OCI-LY1 (cell line): Measurements from ENCODE around the gene SORL1-AS1.

Experiments
- H2AFZ ChIP-seq: fragments of 200-600 bp; sonication (generic), shearing (Covaris generic); 2 replicates; pipeline ENCODE4 v1.6.0; 2014; ENCODE audit warnings: antibody characterized with exemption, mild to moderate bottlenecking, low read length
- H3F3A ChIP-seq: fragments of 200-600 bp; sonication (generic), shearing (Covaris generic); 2 replicates; pipeline ENCODE4 v1.6.0; 2014; ENCODE audit warnings: mild to moderate bottlenecking, antibody characterized with exemption, low read length, moderate library complexity; ENCODE audit not compliant: insufficient read depth
- H3K27ac ChIP-seq: fragments of 200-600 bp; sonication (generic); 2 replicates; pipeline ENCODE4 v1.5.1; 2014; ENCODE audit warnings: low read length, mixed run types, mild to moderate bottlenecking, low read depth; ENCODE audit not compliant: poor library complexity, severe bottlenecking
- H3K27me3 ChIP-seq: fragments of 200-600 bp; sonication (generic); 2 replicates; pipeline ENCODE4 v1.6.0; 2014; ENCODE audit warnings: antibody characterized with exemption, mild to moderate bottlenecking, low read length, moderate library complexity; ENCODE audit not compliant: insufficient read depth
- H3K36me3 ChIP-seq: fragments of 200-600 bp; sonication (generic); 2 replicates; pipeline ENCODE4 v1.6.1; 2014; ENCODE audit warnings: mild to moderate bottlenecking, antibody characterized with exemption, low read length, moderate library complexity, mixed read lengths; ENCODE audit not compliant: insufficient read depth
- H3K4me1 ChIP-seq: fragments of 200-600 bp; sonication (generic); 2 replicates; pipeline ENCODE4 v1.5.1; 2014; ENCODE audit warnings: mild to moderate bottlenecking, low read length, moderate library complexity; ENCODE audit not compliant: insufficient read depth, severe bottlenecking
- H3K4me2 ChIP-seq: fragments of 200-600 bp; sonication (generic), shearing (Covaris generic); 2 replicates; pipeline ENCODE4 v1.6.1; 2014; ENCODE audit warnings: low read length
- H3K4me3 ChIP-seq: fragments of 200-600 bp; sonication (generic); 2 replicates; pipeline ENCODE4 v1.5.1; 2014; ENCODE audit warnings: low read length, low read depth, mild to moderate bottlenecking, mixed read lengths; ENCODE audit not compliant: poor library complexity, severe bottlenecking
- H3K79me2 ChIP-seq: fragments of 200-600 bp; shearing (Covaris generic); 2 replicates; pipeline ENCODE4 v1.6.1; 2016; ENCODE audit warnings: mixed run types, low read length, mixed read lengths; ENCODE audit not compliant: insufficient read depth
- H3K9ac ChIP-seq: fragments of 200-600 bp; sonication (generic), shearing (Covaris generic); 2 replicates; pipeline ENCODE4 v1.6.1; 2014; ENCODE audit warnings: mild to moderate bottlenecking, low read length, mixed read lengths
- H3K9me2 ChIP-seq: fragments of 200-600 bp; sonication (generic), shearing (Covaris generic); 2 replicates; pipeline ENCODE4 v1.6.1; 2014; ENCODE audit warnings: low read depth, mild to moderate bottlenecking, low read length, mixed read lengths
- H3K9me3 ChIP-seq: fragments of 200-600 bp; shearing (Covaris generic); 2 replicates; pipeline ENCODE4 v1.6.1; 2014; ENCODE audit warnings: low read length, mixed read lengths
- H4K20me1 ChIP-seq: fragments of 200-600 bp; sonication (generic), shearing (Covaris generic); 2 replicates; pipeline ENCODE4 v1.6.0; 2016; ENCODE audit warnings: mild to moderate bottlenecking, low read length; ENCODE audit not compliant: insufficient read depth
- EZH2 ChIP-seq: fragments of 200-600 bp; sonication (generic), shearing (Covaris generic); IDR thresholded peaks from 2 replicates; pipeline ENCODE4 v1.8.0; 2017; ENCODE audit warnings: borderline replicate concordance, mixed run types, mild to moderate bottlenecking, antibody characterized with exemption, low read length, moderate library complexity, mixed read lengths
- TF ChIP-seq, protein P1 (sequence below): fragments of 200-600 bp; sonication (generic), shearing (Covaris generic); IDR thresholded peaks from 2 replicates; pipeline ENCODE4 v1.5.1; 2017; ENCODE audit warnings: mild to moderate bottlenecking, antibody characterized with exemption, low read length, moderate library complexity, mixed read lengths

SORL1-AS1 gene

DNA sequence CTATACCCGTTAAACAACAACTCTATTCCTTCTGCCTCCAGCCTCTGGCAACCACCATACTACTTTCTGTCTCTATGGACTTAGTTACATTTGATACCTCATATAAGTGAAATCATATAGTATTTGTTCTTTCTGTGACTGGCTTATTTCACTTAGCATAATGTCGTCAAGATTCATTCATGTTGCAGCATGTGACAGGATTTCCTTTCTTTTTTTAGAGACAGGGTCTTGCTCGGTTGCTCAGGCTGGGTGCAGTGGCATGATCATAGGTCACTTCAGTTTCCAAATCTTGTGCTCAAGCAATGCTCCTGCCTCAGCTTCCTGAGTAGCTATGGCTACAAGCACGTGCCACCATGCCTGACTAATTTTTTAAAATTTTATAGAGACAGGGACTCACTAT lies 30.1 kb downstream of the SORL1-AS1 start:
- Histone ChIP-seq H3K4me2 (peak overlapping the region; percentile 54), H3K79me2 (no peaks in the 10 kb centered on the region), H4K20me1 (no peaks in the 10 kb centered on the region), H3F3A (no peaks in the 10 kb centered on the region), H2AFZ (no peak overlapping the region), H3K9ac (no peak overlapping the region), H3K9me3 (no peaks in the 10 kb centered on the region), H3K4me1 (peaks cover 70% of the 10 kb centered on the region), H3K27me3 (no peaks in the 10 kb centered on the region), H3K4me3 (no peak overlapping the region), H3K9me2 (no peaks in the 10 kb centered on the region), H3K36me3 (no peaks in the 10 kb centered on the region), H3K27ac (peak overlapping the region; percentile 63)
- TF ChIP-seq, protein P1, sequence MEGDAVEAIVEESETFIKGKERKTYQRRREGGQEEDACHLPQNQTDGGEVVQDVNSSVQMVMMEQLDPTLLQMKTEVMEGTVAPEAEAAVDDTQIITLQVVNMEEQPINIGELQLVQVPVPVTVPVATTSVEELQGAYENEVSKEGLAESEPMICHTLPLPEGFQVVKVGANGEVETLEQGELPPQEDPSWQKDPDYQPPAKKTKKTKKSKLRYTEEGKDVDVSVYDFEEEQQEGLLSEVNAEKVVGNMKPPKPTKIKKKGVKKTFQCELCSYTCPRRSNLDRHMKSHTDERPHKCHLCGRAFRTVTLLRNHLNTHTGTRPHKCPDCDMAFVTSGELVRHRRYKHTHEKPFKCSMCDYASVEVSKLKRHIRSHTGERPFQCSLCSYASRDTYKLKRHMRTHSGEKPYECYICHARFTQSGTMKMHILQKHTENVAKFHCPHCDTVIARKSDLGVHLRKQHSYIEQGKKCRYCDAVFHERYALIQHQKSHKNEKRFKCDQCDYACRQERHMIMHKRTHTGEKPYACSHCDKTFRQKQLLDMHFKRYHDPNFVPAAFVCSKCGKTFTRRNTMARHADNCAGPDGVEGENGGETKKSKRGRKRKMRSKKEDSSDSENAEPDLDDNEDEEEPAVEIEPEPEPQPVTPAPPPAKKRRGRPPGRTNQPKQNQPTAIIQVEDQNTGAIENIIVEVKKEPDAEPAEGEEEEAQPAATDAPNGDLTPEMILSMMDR = no peak
- TF ChIP-seq EZH2 = no peak

DNA sequence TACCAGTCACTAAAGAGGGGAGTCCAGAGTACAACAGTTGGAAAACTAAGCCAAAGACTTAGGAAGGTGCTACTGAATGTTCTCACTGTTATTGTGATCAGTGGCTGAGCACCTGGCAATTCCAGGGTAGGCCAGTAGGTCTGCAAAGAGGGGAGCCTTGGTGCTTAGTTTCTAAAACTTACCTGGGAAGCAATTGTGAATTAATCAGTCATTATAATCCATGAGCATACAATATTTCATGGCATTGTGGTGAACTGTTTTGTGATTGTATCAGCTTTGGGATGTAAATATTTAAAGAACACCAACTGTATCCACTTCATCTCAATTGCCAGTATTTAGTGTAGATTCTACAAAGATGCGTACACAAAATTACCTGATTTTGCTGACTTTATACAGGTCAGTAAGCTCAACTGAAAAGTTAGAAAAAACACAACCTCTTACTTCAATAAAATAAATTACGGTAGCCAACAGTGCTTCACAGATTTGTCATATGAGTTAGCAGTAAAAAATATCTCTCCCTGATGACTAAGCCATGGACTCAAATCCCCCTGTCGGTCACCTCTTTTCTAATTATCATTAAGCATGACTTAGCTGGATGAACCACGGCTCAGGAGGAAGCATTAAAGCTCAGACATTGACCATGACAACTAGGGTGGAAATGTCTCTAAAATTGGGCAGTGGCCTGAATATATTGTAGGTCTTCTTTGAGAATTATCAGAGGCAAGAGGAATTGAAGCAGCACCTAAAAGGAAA lies 31.4 kb downstream of the SORL1-AS1 start:
- no peak overlapping the region for H3K4me2 ChIP-seq
- H4K20me1 ChIP-seq = no peaks in the 10 kb centered on the region
- TF ChIP-seq, protein P1 = peak; percentile 28; the same call in 1 of the 2 replicates
- no peak for TF ChIP-seq EZH2
- H3K4me3 ChIP-seq = no peak overlapping the region
- H3K27ac ChIP-seq = peak overlapping the region; percentile 63
- no peaks in the 10 kb centered on the region for H3K27me3 ChIP-seq
- H3F3A ChIP-seq = no peaks in the 10 kb centered on the region
- H2AFZ ChIP-seq = no peak overlapping the region
- H3K79me2 ChIP-seq = no peaks in the 10 kb centered on the region
- H3K9ac ChIP-seq = no peak overlapping the region
- H3K36me3 ChIP-seq = no peaks in the 10 kb centered on the region
- H3K9me3 ChIP-seq = no peaks in the 10 kb centered on the region
- peaks cover 65% of the 10 kb centered on the region for H3K4me1 ChIP-seq
- no peaks in the 10 kb centered on the region for H3K9me2 ChIP-seq

DNA sequence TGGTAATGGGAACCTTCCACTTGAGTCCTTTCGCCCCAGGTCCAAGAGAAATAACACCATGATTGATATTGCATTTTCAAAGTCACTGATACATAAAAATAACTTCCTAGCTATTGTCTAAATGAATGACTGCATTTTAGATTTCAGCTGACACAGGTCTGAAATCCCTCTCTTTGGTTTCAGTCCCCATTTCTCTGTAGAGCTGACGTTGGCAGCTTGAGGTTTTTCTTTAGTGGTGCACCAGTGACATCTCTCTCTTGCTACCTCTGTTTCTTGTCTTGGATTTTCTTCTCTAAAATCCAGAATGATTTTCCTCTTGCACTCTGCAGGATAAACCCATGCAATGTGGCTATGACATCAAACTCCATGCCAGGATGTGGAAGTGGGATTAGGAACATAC lies 32.4 kb downstream of the SORL1-AS1 start:
- Histone ChIP-seq H2AFZ (no peak overlapping the region), H4K20me1 (no peaks in the 10 kb centered on the region), H3K9me2 (no peaks in the 10 kb centered on the region), H3K4me3 (no peak overlapping the region), H3K4me2 (no peak overlapping the region), H3K36me3 (no peaks in the 10 kb centered on the region), H3K4me1 (peaks cover 63% of the 10 kb centered on the region), H3K79me2 (no peaks in the 10 kb centered on the region), H3K9ac (no peak overlapping the region), H3K27ac (peak overlapping the region; percentile 63), H3K27me3 (no peaks in the 10 kb centered on the region), H3K9me3 (no peaks in the 10 kb centered on the region), H3F3A (no peaks in the 10 kb centered on the region)
- TF ChIP-seq EZH2 = no peak
- TF ChIP-seq, protein P1 = no peak
